HG03064 (cell line): Measurements from ENCODE around the gene CFAP251.
"Not testable (repeated sequence)": the region's sequence is repeated elsewhere in the genome, so short reads cannot be mapped to it uniquely, and the experiment has no call there.

Source experiments
- ATAC-seq: cut with Tn5 transposase; IDR thresholded peaks from one replicate; pipeline ENCODE4 v1.9.1; 2021; ENCODE audit warnings: low read depth; ENCODE audit not compliant: unreplicated experiment

CFAP251 gene, protein sequence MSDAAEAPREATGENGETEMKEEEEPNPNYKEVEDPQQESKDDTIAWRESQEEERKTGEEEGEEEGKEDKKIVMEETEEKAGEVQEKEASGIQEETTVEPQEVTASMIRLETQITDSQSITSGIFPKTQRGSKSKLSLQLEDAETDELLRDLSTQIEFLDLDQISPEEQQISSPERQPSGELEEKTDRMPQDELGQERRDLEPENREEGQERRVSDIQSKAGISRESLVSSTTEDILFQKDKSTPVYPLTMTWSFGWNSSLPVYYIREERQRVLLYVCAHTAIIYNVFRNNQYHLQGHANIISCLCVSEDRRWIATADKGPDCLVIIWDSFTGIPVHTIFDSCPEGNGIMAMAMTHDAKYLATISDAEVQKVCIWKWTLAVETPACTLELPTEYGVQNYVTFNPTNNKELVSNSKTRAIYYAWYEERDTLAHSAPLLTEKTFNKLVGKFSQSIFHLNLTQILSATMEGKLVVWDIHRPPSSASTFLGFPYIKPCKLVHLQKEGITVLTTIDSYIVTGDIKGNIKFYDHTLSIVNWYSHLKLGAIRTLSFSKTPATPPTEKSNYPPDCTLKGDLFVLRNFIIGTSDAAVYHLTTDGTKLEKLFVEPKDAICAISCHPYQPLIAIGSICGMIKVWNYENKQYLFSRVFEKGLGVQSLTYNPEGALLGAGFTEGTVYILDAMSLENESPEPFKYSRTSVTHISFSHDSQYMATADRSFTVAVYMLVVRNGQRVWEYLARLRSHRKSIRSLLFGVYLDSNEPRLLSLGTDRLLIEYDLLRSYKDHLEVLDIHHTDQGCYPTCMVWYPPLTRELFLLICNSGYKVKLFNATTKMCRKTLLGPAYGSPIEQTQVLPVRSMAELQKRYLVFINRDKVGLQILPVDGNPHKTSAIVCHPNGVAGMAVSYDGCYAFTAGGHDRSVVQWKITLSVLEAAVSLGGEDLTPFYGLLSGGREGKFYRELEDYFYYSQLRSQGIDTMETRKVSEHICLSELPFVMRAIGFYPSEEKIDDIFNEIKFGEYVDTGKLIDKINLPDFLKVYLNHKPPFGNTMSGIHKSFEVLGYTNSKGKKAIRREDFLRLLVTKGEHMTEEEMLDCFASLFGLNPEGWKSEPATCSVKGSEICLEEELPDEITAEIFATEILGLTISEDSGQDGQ

DNA sequence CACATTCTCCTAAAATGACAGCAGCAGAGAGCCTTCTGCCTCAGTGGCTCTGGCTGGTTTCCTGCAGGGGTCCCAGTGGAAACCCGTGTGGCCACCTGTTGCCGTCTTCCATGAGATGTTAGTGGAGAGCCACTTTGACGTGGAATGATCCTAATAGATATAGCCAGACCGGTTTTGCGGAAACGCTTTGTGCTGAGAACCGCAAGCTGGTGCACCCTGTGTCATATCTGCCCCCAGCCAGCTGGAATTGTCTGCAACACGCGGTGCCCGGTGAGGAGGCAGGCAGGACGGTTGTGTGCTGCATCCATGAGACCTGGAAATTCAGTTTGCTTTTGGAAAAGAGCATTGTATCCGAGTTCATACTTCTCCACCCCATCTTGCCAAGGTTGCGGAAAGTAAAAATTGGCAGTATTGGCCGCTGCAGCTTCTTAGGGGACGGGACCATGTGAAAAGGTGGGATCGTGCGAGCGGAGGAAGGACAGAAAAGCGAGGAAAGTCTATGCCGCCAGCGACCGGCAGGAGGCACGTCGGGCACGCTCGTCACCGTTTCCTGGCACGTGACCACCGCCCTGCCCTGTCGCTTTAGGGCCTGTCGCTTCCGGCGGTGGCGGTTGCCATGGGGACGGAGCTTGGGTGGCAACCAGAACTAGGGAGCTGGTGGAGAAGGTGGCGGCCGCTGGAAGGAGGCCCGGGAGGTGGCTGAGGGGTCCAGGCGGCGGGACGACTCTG, at the start of gene CFAP251:
Gene CFAP251 (plus strand): TSS at position 643 of the 729 bp plus-strand sequence. CDS start 2,714 bp downstream, outside the sequence.
- ATAC-seq, result peak; percentile 97

DNA sequence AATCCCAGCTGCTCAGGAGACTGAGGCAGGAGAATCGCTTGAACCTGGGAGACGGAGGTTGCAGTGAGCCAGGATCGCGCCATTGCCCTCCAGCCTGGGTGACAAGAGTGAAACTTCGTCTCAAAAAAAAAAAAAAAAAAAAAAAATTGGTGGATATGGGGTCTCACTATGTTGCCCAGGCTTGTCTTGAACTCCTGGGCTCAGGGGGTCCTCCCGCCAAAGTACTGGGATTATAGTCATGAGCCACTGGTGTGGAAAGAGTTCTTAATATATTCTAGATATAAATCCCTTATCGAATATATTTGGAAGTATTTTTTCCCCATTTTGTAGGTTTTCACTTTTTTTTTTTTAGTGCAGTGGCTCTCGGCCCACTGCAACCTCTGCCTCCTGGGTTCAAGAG, 49.2 kb upstream of the CFAP251 start:
- not testable (repeated sequence) for ATAC-seq

DNA sequence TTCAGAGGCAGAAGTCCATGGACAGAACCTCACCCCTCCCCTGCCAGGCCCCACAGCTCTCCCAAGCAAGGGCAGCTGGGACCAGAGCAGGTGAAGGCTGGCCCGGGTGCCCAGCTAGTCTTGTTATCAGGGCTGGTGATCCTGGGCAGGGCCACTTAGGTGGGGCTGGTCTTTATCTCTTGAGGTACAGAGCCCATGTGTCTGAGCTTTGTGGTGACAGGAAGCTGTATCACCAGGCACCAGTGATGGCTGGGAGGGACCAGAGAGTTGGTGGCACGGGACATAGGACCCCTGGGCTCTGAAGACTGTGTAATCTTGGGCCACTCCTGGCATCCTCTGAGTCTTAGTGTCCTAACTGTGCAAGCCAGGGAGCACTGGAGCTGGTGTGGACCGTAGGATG, 46.9 kb upstream of the CFAP251 start:
- ATAC-seq, result no peak

DNA sequence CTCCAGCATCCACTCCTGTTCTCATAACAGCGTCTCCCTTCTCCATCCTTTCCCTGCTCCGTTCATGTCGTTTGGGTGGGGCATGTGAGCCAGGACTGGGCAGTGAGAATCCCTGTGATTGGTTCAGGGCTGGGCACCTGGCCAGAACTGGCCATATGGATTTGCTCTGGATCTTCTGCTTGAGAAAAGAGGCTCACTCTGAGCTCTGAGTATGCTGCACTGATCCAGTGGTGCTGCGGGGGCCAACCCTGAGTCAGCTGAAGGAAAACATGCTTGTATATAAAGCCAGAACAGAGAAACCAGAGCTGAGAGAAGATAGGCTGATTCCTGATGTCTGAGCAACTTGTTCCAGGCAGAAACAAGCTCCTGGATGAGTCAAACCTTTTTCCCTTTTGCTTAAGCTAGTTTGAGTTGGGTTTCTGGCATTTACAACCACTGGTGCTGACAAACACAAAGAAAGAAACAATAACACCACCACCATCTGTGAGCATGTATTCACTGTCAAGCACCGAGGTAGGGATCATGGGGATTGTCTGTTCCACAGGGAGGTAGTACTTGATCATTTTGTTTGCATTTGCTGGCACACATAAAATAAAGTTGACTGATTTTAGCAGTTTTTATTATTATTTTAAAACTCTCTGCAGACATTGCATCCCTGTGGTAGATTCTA, 45.7 kb upstream of the CFAP251 start:
- no peak for ATAC-seq

DNA sequence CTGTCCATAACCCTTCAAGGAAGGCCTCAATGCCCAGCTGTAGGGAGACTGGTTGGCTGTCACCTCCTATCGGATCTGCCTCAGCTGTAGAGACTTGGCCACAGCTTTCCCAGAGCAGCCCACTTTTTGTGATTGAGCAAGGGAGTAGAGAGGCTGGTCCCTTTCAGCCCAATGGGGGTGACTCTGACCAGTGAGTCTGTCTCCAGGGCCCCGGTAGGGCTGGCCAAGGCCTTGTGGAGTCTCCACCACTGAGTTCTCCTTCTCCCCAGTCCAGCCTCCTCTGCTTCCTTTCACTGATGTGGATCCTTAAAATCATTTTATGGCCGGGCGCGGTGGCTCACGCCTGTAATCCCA, 45.2 kb upstream of the CFAP251 start:
- no peak for ATAC-seq

DNA sequence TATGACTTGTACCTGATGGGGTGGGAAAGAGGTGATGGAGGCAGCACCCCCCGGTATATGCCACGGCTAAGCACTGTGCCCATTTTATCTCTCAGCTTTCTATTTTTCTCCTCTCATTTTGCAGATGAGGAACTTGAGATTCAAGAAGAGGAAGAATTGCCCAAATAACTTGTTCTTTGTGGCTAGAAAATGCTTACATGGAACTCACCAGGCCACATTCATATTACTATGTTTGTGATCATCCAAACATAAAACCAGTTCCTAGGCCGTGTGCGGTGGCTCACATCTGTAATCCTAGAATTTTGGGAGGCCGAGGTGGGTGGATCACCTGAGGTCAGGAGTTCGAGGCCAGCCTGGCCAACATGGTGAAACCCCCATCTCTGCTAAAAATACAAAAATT, 44.3 kb upstream of the CFAP251 start:
- no peak for ATAC-seq

DNA sequence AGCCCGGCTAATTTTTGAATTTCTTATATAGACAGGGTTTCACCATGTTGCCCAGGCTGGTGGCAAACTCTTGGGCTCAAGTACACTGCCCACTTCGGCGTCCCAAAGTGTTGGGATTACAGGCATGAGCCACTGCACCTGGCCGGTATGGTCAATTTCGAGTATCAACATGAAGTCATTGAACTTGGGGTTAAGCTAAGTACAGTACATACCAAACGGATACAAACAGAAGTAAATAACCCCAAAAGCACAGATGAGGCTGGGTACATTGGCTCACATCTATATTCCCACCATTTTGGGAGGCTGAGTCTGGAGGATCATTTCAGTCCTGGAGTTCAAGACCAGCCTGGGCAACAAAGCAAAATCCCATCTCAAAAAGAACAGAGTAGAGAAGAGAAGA, 42.8 kb upstream of the CFAP251 start:
- ATAC-seq, result no peak

DNA sequence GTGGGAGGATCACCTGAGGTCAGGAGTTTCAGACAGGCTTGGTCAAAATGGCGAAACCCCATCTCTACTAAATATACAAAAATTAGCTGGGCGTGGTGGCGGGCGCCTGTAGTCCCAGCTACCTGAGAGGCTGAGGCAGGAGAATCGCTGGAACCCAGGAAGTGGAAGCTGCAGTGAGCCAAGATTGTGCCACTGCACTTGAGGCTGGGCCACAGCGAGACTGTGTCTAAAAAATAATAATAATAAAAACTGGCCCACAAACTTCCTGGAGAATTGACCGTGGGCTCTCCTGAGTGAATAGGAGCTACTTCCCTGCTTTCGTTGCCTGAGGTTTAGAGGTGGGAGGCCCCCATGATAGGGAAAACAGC, 42.3 kb upstream of the CFAP251 start:
- ATAC-seq, result not testable (repeated sequence)

DNA sequence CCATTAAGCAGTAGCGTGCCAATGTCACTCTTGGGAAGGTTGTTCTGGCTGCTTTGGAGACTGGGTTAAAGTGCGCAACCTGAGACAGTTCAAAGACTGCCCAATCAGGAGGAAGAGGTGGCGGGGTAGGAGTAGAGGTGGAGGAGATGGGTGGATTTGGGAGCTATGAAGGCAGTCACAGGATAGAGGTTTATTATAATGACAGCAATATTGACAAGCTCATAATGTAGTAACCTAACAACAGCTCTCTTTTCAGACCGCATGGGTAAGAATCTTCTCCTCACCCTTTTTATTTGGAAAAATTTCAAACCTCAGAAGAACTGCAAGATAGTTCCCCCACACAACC, 35.1 kb upstream of the CFAP251 start:
- no peak for ATAC-seq

DNA sequence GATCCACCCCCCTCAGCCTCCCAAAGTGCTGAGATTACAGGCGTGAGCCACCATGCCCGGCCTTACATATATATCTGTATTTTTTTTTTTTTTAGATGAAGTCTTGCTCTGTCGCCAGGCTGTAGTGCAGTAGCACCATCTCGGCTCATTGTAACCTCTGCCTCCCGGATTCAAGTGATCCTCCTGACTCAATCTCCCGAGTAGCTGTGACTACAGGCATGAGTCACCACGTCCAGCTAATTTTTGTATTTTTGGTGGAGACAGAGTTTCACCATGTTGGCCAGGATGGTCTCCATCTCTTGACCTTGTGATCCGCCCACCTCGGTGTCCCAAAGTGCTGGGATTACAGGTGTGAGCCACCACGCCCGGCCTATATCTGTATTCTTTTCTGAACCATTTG, 33.3 kb upstream of the CFAP251 start:
- not testable (repeated sequence) for ATAC-seq

DNA sequence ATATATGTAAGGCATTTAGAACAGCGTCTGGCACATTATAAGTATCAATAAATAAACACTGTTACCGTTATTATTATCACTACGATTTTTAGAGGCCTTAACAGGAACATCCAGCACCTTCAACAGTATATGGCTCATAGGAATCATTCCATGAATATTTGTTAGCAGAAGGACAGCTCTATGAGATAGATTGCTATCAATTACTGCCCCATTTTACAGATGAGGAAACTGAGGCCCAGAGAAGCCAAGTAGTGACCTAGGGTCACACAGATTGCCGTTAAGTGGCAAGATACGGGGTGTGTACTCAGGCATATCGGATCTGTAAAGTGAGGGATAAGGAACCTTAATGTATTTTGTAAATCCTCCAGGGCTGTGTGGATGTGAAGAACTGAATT, 30.3 kb upstream of the CFAP251 start:
- no peak for ATAC-seq

DNA sequence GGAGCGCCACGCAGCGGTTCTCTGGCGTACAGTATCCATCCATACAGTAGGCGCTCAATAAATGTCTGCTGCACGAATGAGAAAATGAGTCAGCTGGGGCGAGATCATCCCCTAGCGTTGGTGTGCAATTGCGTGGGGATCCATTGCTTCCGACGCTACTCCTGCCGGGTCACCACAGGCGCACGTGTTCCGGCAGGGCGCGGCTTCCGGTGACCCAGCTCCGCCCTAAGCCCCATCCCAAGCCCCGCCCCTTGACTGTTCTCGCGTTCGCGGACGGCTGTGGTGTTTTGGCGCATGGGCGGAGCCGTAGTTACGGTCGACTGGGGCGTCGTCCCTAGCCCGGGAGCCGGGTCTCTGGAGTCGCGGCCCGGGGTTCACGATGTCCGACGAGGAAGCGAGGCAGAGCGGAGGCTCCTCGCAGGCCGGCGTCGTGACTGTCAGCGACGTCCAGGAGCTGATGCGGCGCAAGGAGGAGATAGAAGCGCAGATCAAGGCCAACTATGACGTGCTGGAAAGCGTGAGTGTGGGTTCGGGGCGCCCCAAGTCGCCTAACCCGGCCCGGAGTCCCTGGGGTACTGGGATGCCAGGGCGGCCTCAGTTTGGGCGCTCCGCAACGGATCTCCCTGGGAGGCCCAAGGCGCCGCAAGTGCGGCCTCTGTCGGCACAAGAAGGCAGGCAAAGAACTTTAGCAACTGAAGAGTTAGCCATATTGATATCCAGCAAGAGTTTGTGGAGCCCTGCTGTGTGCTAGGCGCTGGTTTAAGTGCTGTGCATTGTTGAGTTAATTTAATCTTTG, 29.7 kb upstream of the CFAP251 start, which contains the start of gene PSMD9:
Gene PSMD9 (plus strand): TSS at position 313 of the 796 bp plus-strand sequence. CDS start 67 bp downstream, at position 380.
- ATAC-seq, result peak; percentile 84

DNA sequence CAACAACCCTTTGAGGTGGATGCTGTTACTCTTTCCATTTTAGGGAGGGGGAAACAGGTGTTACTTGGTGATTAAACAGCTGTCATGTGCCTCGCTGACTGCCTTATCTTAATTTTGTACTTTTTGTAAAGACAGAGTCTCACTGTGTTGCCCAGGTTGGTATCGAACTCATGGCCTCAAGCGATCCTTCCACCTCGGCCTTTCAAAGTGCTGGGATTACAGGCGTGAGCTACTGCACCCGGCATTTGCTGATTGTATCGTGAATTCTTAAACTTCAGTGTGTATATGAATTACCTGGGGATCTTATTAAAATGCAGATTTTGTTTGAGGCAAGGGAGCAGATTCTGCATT, 29.1 kb upstream of the CFAP251 start:
- no peak for ATAC-seq

DNA sequence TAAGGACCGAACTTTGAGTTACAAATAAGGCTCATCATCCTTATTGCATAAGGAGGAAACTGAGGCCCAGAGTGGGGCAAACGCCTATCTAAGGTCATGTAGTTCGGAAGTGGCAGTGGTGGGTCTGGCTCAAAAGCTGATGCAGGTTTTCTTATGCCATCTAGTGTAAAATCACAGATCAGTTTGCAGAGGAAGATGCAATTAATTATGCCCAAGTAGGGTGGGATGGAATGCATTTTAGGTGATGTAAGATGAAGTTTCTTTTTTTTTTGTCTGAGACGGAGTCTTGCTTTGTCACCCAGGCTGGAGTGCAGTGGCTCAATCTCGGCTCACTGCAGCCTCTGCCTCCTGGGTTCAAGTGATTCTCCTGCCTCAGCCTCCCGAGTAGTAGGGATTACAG, 28.7 kb upstream of the CFAP251 start:
- not testable (repeated sequence) for ATAC-seq

DNA sequence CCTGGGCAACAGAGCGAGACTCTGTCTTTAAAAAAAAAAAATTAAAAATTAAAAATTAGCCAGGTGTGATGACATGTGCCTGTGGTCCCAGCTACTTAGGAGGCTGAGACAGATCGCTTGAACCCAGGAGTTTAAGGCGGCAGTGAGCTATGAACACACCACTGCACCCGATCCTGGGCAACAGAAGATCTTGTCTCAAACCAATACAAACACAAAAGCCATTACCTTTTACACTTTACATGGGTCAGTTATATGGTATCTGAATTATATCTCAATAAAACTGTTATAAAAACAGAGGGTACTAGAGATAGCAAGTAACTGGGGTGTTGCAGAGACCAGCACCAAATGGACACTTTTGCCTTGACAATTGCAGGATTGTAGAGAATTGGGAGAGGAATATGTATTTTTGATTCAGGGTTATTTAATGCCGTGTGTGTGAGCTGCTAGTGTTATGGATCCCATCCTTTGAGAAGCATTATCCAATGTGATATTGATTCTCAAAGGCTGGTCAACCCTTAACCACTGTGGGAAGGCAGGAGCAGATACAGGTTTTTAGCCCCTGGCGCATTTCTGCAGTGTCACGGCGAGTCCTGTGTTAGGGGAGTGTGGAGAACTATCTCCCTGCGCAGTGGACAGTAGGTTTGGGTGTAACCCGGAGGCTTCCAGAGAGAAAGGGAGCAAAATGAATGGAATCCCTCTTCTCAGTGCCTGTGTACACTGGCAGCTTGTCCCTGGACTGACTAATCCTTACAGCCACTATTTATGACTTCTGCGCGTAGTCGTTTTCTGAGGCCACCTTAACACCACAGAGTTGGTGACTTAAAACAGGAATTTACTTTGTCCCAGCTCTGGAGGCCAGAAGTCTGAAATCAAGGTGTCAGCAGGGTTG, 25.5 kb upstream of the CFAP251 start:
- no peak for ATAC-seq

DNA sequence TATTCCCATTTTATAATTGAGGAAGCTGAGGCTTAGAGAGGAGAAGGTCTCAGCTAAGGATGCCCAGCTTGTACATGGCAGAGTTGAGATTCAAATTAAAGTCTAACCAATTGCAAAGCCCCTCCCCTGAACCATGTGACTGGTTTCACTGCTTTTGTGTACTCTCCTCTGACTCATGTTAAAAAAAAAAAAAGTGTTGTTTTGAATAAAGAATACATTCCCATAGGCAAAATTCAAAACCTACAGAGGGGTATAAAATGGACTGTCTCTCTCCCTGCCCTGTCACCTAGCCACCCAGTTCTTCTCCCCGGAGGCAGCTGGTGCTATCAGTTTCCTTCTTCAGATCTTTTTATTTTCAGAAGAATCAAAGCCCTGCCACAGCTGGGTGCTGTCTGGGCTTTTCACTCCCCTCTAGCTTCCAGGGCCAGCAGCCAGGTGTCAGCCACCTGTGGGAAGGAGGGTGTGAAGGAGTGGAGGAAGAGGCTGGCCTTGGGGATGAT, 24.4 kb upstream of the CFAP251 start:
- ATAC-seq, result no peak

DNA sequence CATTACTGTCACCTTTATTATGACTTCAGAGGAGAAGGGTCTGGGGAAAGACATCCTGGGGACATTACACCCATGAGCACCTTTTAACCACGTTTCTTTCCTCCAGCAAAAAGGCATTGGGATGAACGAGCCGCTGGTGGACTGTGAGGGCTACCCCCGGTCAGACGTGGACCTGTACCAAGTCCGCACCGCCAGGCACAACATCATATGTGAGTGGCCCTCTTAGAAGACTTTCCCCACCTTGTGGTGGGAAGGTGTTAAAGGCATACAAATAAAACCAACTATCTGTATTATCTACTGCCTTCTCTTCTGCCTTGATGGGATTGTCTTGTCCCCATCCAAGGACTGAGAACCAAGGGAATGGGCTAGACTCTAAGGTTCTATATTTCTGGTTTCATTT, 23.8 kb upstream of the CFAP251 start:
- no peak for ATAC-seq

DNA sequence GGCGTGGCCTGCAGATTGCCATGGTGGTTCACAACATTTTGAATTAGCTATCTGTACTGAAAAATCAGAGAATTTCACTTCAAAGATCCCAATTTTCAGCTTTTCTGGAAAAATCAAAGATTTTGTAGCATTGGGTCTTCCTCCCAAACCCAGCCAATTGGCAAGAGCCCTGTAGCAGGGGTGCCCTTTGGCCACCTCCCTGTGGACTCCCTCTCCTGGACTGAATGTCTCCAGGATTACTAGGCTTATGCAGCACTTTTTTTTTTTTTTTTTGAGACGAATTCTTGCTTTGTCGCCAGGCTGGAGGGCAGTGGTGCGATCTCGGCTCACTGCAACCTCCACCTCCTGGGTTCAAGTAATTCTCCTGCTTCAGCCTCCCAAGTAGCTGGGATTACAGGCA, 20.1 kb upstream of the CFAP251 start:
- no peak for ATAC-seq
